Right ventricle myocardium inferior (tissue), 1 donor: ENCODE measurements around the gene LDLRAD4. TPM values are rescaled to one million over a fixed set of nuclear protein-coding genes. Genes with fewer than 3 reads are reported as not detected.

Experiments
- ATAC-seq: fragments of 200-7000 bp; cut with Tn5 transposase; one replicate; pipeline ENCODE4 v1.9.1; 2020; ENCODE audit warnings: mild to moderate bottlenecking, moderate library complexity
- DNase-seq: peaks from one replicate; pipeline ENCODE4 v3.0.0; 2021; ENCODE audit errors: missing footprints
- intact Hi-C: fragments of 100-400 bp; cut with DNase I; formaldehyde crosslinking; loops from one replicate; pipeline ENCODE4 v1.11.0; 2022
- total RNA-seq: library from RNA; stranded (reverse); fragmentation: NEBNext Ultra II Directional; extraction: Animal tissue kit (Norgen Biotek cat#: 25700); gene quantifications from one replicate; pipeline ENCODE4 v1.2.1, GENCODE V29; 2021
- donor health status: DM: no; HTN: yes; CAD: no; lungs with severe emphysema.

Gene LDLRAD4
- total RNA-seq, 1 donor from 2014 or later, result 29.6 TPM

GRCh38 chr18:13311193-13311592 lies 92.6 kb downstream of the LDLRAD4 start:
- ATAC-seq (no peak), DNase-seq (no peak)
- intact Hi-C loops, result no loop called here

DNA sequence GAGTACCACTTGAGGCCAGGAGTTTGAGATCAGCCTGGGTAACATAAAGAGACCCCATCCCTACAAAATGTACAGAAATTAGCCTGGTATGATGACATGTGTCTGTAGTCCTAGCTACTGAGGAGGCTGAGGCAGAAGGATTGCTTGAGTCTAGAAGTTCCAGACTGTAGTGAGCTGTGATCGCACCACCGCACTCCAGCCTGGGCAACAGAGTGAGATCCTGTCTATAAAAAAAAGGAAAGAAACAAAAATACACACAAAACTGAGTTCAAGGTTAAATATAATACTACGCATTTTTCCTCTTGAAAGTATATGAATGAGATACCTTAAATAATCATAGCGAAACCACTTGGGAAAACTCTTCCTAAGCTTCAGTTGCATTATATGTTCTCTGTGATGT lies 94.0 kb downstream of the LDLRAD4 start:
- no peak for ATAC-seq
- DNase-seq, result no peak
- intact Hi-C loops, result no loop called here

DNA sequence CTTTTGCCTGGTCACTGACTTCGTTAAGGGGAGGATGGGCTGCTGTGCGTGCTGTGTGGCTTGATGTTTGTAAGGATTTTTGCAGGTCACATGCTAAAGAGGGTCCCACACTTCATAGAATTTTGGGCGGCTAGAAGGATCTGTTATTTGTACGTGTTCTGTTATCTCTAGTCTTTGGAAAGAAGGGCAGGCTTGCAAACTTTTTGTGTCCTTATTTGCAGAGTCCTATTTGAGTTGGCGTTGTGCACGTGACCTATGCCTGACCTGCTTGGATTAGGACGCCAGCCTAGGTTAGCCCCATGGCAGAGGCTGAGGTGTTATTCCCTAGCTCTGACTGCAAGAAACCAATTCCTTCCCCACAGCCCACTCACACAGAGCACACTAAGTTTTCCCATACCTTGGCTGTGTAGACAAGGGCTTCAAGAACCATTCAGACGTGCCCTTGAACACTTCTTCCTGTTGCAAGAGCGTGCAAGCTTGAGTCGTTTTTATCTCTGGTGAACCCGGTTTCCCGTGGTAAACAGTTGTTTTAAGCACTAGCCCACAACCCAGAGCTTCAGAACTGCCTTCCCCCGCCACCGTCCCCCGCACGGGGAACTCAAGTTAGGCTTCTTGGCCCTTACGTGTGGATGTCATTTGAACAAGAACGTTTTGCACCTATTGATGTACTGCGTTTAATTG lies 94.6 kb downstream of the LDLRAD4 start:
- DNase-seq (no peak), ATAC-seq (no peak)
- intact Hi-C loops, result no loop called here

DNA sequence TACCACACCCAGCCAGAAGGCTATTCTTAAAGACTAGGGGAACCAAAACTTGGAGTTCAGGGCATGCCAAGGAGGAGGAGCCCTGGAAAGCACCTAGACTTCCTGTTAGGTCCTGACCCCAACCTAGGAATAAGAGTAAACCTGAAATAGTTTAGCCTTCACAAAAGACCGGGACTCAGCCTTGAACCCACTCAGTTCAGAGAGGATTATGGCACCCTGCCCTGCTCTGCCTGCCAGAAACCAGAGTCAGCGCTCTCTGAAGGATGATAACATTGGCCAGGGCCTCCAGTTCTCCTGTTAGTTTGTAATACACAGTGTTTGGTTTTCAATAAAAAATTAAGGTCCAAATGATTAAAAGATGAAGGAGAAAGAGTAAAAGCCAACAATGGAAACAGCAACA lies 96.4 kb downstream of the LDLRAD4 start:
- ATAC-seq (no peak), DNase-seq (no peak)
- intact Hi-C loops, result no loop called here

- no peak for ATAC-seq
- intact Hi-C loops, result no loop called here
- DNase-seq, result no peak
These were observed 97.5 kb downstream of the LDLRAD4 start for GRCh38 chr18:13316063-13316462.

DNA sequence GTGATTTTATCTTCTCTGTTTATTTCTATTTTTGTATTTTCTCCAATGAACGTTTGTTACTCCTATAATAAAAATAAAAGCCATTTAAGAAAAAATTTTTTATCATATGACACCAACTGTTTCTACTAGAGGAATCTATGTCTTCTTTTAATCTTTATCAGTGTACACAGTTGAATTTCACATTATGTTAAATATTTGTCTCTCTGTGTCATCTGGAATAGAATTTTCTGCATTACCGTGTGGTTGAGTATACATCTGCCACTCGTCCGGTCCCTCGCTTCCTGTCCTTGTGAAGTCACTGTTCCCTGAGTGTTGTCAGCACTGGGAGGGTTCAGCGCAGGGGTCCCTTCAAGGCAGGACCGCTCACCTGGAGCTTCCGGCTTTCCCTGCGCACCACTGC lies 99.2 kb downstream of the LDLRAD4 start:
- ATAC-seq (no peak), DNase-seq (no peak)
- intact Hi-C loops, result no loop called here

GRCh38 chr18:13318731-13319501 lies 100.4 kb downstream of the LDLRAD4 start:
- no peak for DNase-seq

GRCh38 chr18:13319629-13320028 lies 101.1 kb downstream of the LDLRAD4 start:
- ATAC-seq, result no peak
- intact Hi-C loops, result no loop called here

More at GRCh38 chr18:13318731-13319501, 100.4 kb downstream of the LDLRAD4 start:
- intact Hi-C loops, result no loop called here
- ATAC-seq, result peak; percentile 16

GRCh38 chr18:13320096-13320495 lies 101.5 kb downstream of the LDLRAD4 start:
- ATAC-seq (no peak), DNase-seq (no peak)
- intact Hi-C loops, result no loop called here

More at GRCh38 chr18:13319629-13320028, 101.1 kb downstream of the LDLRAD4 start:
- DNase-seq, result no peak

DNA sequence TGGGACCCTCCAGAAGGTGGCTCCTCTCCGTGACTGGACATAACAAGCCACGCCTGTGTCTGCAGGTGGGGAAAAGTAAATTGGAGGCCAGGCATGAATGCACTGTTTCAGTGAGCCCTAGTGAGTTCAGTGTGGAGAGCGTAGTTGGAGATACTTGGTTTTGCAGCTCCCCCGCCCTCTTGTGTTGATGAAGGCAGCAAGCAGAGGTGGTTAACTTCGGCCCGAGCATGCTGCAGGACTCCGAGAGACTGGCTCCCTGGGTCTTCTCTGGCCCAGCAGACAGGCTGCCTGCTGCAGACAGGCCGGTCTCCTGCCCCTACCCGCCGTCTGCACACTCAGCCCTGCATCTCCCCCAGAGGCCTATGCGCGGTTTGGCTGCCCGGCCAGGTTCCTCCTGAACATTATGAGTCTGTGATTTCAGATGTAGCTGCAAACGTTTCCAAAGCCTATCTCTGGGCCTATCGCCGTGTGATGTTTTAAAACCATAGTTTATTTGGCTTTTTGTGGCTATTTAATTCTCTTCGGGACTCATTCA lies 102.4 kb downstream of the LDLRAD4 start:
- ATAC-seq, result no peak
- DNase-seq, result no peak
- intact Hi-C loops, result no loop called here

- intact Hi-C loops, result no loop called here
- ATAC-seq (no peak), DNase-seq (no peak)
These were observed 103.4 kb downstream of the LDLRAD4 start for GRCh38 chr18:13321923-13322322.

GRCh38 chr18:13323186-13323585 lies 104.6 kb downstream of the LDLRAD4 start:
- DNase-seq (no peak), ATAC-seq (no peak)
- intact Hi-C loops, result no loop called here

DNA sequence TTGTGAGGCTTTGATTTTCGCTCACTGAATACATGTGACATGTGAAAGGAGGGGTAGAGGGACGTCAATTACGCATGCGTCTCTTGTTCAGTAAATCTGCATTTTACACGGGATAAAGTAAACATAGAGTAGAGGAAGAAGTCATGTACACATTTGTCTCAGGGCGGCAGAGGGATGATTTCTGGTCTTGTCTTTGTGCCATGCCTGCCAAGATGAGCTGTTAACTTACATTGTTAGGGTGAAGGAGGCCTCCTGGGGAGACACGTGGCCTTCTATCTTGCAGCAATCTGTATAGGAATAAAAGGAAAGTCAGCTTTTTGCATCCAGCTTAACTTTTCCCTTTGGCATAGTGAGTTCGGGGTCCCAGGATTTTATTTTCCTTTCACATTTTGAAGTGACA lies 106.3 kb downstream of the LDLRAD4 start:
- intact Hi-C loops, result no loop called here
- ATAC-seq, result no peak

DNA sequence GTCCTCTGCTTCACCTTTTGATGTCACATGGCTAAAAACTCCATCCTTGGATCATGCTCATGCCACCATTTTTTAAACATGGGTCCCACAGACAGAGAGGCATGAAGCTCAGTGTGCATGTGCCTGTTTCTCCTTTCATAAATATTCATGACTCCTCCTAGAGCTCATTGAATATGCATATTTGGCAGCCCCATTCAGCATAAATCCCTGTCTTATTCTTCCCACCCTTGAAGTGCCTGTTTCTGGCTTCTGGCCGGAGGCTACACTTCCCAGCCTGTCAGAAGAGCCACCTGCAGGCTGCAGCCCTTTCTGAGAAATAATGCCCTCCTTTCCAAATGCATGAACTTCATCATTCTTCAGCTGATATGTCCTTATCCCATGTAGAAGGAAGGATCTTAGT lies 109.7 kb downstream of the LDLRAD4 start:
- intact Hi-C loops, result no loop called here
- no peak for DNase-seq
- ATAC-seq, result no peak

More for the DNA sequence above, 106.3 kb downstream of the LDLRAD4 start:
- DNase-seq, result no peak

- intact Hi-C loops, result no loop called here
- ATAC-seq (no peak), DNase-seq (no peak)
These were observed 112.4 kb downstream of the LDLRAD4 start for GRCh38 chr18:13330996-13331395.

DNA sequence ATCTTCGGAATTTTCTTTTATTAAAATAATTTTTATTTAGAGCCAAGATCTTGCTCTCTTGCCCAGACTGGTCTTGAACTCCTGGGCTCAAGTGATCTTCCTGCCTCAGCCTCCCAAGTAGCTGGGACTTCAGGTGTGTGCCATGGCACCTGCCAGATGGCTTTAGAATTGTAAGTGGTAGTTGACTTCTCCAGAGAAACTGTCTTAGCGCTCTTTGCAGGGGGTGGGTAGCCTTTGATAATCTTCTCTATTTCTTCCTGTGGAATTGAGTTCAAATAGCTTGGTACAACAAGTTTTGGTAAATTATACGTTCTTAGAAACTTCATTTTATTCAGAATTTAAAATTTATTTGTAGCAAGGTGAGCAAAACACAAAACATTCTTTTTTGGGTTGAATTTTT lies 113.3 kb downstream of the LDLRAD4 start:
- no peak for DNase-seq
- no peak for ATAC-seq
- intact Hi-C loops, result no loop called here

GRCh38 chr18:13332874-13333273 lies 114.3 kb downstream of the LDLRAD4 start:
- no peak for ATAC-seq
- intact Hi-C loops, result no loop called here
- no peak for DNase-seq

DNA sequence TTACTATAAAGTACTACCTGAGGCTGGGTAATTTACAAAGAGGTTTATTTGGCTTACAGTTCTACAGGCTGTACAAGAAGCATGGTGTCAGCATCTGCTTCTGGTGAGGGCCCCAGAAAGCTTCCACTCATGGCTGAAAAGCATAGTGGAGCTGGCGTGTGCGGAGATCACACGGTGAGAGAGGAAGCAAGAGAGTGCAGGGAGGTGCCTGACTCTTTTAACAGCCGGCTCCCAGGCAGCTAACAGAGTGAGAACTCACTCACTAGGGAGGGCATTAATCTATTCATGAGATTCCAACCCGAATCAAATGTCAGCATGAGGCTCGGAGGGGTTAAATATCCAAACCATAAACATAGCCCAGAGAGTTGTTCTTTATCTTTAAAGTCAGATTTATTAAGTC lies 117.3 kb downstream of the LDLRAD4 start:
- ATAC-seq (no peak), DNase-seq (no peak)
- intact Hi-C loops, result no loop called here

DNA sequence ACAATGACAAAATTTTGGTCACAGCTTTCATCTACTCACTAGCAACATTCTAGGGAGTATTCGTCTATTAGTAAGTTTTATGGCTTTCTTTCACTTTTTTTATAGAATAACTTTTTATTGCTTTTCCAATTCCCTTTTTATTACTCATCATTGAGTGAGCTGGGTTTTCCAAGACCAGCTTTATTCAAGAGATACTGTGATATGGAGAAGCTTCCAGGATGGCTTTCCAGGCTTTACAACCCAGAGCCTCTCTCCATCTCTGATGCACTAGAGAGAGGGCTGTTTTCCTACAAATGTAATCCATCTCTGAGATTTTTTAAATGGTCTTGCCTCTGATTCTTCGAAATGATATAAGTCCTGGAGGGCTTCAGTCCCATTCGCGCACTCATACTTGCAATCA lies 118.3 kb downstream of the LDLRAD4 start:
- intact Hi-C loops, result no loop called here
- DNase-seq (no peak), ATAC-seq (no peak)

- DNase-seq (no peak), ATAC-seq (no peak)
- intact Hi-C loops, result no loop called here
These were observed 118.8 kb downstream of the LDLRAD4 start for GRCh38 chr18:13337369-13337768.
